DMS114 treated with DMSO at 0.1 percent for 48 hours (cell line): ENCODE results near the gene RNF115.
"Not testable (repeated sequence)": the region's sequence is repeated elsewhere in the genome, so short reads cannot be mapped to it uniquely, and the experiment has no call there.

Experiments
- DNase-seq: peaks from one replicate; lab custom pipeline; 2025; ENCODE audit not compliant: unreplicated experiment; lab: John Stamatoyannopoulos, UW

Gene RNF115

GRCh38 chr1:145828367-145829026, 4.6 kb upstream of the RNF115 start:
- no peak for DNase-seq

GRCh38 chr1:145827966-145828365, 4.1 kb upstream of the RNF115 start:
- no peak for DNase-seq

GRCh38 chr1:145826030-145826429, 2.1 kb upstream of the RNF115 start:
- DNase-seq = no peak

GRCh38 chr1:145824499-145824842, 576 bp upstream of the RNF115 start:
- no peak for DNase-seq

GRCh38 chr1:145822779-145823331, 1.0 kb downstream of the RNF115 start:
- DNase-seq = not testable (repeated sequence)

- DNase-seq = not testable (repeated sequence)
These were observed 5.8 kb downstream of the RNF115 start for GRCh38 chr1:145818095-145818494.

GRCh38 chr1:145812977-145813810, 10.7 kb downstream of the RNF115 start:
- DNase-seq = not testable (repeated sequence)

- DNase-seq = no peak
These were observed 17.1 kb downstream of the RNF115 start for GRCh38 chr1:145806844-145807243.

- no peak for DNase-seq
These were observed 17.5 kb downstream of the RNF115 start for GRCh38 chr1:145806408-145806807.

- no peak for DNase-seq
These were observed 18.8 kb downstream of the RNF115 start for GRCh38 chr1:145805057-145805456.

- no peak for DNase-seq
These were observed 19.5 kb downstream of the RNF115 start for GRCh38 chr1:145804235-145805045.

GRCh38 chr1:145799806-145800205, 24.1 kb downstream of the RNF115 start:
- no peak for DNase-seq

GRCh38 chr1:145796753-145797152, 27.1 kb downstream of the RNF115 start:
- no peak for DNase-seq

GRCh38 chr1:145795257-145795881, 28.5 kb downstream of the RNF115 start:
- DNase-seq = no peak

GRCh38 chr1:145792484-145792883, 31.4 kb downstream of the RNF115 start:
- DNase-seq = no peak

- not testable (repeated sequence) for DNase-seq
These were observed 32.0 kb downstream of the RNF115 start for GRCh38 chr1:145791860-145792259.

- no peak for DNase-seq
These were observed 35.3 kb downstream of the RNF115 start for GRCh38 chr1:145788580-145788979.

GRCh38 chr1:145786271-145786670, 37.6 kb downstream of the RNF115 start:
- no peak for DNase-seq

- DNase-seq = no peak
These were observed 38.3 kb downstream of the RNF115 start for GRCh38 chr1:145785547-145785946.

- no peak for DNase-seq
These were observed 39.5 kb downstream of the RNF115 start for GRCh38 chr1:145784409-145784808.
